Cortex of kidney (tissue), 1 donor: ENCODE measurements around the gene ZNF350.
"Not testable (repeated sequence)": the region's sequence is repeated elsewhere in the genome, so short reads cannot be mapped to it uniquely, and the experiment has no call there.

Experiments used
- DNase-seq: peaks from one replicate; lab custom pipeline; 2025; lab: John Stamatoyannopoulos, UW

The ZNF350 gene

DNA sequence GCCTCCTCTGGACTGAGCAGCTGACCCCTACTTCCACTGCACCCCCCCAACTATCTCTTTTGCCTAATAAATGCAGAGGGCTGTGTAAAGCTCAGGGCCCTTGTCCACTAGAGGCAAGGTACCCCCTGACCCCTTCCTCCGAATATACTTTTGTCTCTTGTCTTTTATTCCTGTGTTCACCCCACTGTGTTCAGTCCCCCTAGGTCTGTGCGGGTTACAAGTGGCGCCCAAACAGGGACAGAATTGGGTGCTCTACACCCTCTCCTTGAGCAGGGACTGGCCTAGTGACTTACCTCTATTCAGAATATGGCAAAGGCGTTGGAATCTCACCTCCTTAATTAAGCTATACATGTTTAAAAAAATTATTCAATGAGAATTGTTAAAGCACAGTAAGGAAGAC is 15.0 kb downstream of the ZNF350 start:
- DNase-seq = no peak

DNA sequence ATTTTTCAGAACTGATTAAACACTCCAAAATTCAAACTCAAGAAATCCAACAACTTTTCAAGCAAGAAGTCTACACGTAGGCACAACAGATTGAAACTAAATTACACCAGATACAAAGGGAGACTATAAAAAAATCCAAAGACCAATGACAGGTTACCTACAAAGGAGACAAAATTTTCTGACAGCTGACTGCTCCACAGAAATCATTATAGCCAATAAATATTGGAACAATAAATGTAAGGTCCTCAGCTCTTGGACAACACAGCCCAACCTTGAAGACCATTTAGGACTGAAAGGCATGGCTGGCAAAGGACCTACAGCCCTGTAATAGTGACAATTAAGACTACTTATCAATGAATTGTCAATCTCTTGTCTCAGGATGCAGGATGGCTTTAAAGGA is 15.9 kb downstream of the ZNF350 start:
- no peak for DNase-seq

DNA sequence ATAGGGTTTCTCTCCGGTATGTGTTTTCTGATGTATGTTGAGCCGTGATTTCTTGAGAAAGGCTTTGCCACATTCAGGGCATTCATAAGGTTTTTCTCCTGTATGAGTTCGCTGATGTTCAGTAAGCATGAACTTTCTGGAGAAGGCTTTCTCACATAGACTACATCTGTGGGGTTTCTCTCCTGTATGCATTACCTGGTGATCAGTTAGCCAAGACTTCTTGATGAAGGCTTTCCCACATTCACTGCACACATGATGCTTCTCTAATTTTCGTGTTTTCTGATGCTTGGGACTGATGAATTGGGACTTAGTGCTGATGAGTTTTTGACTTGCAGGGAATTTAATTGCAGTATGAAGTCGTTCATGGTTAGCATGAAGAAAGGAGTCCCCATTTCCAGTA is 21.1 kb downstream of the ZNF350 start:
- no peak for DNase-seq

DNA sequence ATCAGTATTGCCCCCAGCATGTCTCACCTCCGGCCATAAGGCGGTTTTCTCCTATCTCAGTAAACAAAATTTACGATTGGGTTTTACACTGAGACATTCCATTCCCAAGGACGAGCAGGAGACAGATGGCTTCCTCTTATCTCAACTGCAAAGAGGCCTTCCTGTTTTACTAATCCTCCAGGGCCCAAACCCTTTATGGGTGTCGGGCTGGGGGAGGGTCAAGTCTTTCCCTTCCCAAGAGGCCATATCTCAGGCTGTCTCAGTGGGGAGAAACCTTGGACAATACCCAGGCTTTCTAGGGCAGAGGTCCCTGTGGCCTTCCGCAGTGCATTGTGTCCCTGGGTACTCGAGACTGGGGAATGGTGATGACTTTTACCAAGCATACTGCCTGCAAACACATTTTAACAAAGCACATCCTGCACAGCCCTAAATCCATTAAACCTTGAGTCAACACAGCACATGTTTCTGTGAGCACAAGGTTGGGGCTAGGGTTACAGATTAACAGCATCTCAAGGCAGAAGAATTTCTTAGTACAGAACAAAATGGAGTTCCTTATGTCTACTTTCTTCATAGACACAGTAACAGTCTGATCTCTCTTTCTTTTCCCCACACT is 25.9 kb downstream of the ZNF350 start:
- DNase-seq = not testable (repeated sequence)

DNA sequence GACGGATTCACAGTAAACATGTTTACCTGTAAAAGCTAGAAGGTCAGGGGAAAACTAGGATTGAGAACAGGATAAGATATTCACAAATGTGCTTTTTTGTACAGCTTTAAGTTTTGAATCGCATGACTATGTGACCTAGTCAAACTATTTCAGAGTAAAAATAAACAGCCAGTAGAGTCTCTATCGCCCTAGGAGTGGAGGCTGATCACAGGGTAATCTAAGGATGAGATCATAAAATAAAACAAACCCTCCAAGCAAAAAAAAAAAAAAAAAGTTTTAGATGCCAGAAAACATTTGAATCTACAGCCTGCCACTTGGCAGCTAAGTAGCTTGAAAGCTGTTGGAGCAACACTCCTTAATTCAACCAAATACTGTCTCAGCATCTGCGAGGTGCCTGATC is 26.8 kb downstream of the ZNF350 start:
- DNase-seq = no peak

DNA sequence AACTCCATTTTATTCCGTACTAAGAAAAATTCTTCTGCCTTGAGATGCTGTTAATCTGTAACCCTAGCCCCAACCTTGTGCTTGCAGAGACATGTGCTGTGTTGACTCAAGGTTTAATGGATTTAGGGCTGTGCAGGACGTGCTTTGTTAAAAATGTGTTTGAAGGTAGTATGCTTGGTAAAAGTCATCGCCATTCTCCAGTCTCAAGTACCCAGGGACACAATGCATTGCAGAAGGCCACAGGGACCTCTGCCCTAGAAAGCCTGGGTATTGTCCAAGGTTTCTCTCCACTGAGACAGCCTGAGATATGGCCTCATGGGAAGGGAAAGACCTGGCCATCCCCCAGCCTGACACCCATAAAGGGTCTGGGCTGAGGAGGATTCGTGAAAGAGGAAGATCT is 28.8 kb downstream of the ZNF350 start:
- not testable (repeated sequence) for DNase-seq

DNA sequence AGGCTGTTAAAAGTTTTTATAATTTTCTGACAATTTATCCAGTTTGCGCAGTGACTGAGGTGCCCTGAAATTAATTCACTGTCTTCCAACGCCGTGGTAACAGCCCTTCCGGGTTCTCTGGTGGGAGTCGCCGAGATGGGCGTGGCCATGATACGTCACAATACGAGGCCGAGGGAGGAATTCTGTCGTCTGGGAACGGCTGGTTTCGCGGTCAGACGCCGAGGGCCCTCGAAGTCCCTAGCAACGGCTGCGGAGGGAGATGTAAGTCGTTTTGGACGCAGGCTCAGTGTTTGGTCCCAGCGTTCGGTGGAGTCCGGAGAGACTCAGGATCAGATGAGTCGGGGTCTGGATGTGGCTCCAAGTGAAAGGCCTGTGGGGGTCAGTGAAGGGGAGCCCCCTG is 37.7 kb downstream of the ZNF350 start:
- no peak for DNase-seq

DNA sequence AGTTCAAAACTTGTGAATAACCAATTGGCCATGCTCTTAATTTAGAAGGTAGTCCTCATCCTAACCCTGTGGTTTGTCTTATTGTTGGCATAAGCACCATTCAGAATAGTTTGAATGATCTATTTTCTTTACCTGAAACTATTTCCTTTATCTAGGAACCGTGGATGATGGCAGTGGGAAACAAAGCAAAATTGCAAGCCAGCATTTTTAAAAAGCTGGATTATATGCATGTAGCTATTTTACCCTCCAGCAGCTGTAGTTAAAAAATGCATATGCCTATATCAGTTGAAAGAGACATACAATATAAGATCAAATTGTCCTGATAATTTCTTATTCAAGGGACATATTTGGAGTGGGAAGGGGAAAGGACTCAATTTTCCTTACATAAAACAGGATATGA is 40.0 kb downstream of the ZNF350 start:
- no peak for DNase-seq

DNA sequence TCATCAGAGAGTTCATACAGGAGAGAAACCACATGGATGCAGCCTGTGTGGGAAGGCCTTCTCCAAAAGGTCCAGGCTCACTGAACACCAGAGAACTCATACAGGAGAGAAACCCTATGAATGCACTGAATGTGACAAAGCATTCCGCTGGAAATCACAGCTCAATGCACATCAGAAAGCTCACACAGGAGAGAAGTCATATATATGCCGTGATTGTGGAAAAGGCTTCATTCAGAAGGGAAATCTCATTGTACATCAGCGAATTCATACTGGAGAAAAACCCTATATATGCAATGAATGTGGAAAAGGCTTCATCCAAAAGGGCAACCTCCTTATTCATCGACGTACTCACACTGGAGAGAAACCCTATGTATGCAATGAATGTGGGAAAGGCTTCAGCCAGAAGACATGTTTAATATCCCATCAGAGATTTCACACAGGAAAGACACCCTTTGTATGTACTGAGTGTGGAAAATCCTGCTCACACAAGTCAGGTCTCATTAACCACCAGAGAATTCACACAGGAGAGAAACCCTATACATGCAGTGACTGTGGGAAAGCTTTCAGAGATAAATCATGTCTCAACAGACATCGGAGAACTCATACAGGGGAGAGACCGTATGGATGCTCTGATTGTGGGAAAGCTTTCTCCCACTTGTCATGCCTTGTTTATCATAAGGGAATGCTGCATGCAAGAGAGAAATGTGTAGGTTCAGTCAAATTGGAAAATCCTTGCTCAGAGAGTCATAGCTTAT is 41.7 kb downstream of the ZNF350 start:
- no peak for DNase-seq

DNA sequence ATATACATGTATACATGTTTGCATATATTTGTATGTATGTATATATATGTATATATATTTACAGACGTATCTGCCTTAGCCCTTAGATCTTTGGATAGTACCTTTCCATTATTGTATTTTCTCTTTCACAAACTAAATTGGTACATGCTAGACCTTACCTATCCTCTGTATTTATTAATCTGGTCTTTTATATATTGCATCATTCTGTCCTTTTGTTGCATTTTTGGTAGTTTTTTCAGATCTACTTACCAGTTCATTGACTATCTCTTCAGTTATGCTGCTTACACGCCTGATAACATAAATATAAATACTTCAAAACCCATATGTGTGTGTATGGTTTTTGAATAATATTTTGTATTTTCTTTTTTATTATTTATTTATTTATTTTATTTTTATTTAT is 47.7 kb downstream of the ZNF350 start:
- no peak for DNase-seq

DNA sequence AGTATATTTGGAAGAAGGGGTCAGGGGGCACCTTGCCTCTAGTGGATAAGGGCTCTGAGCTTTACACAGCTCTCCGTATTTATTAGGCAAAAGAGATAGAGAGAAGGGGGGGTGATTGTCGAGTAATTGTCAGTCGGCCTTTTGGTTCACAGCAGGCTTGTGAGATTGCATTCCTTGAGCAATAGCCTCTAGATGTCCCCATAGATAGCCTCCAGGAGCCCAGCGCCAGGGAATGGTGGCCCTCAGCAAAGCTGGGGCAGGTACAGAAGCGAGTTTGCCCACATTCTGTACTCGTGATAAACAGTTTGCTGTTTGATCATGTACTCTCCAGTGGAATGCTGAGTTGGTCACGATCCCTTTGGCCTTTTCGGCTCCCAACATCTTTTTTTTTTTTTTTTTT is 54.7 kb downstream of the ZNF350 start:
- DNase-seq = no peak

DNA sequence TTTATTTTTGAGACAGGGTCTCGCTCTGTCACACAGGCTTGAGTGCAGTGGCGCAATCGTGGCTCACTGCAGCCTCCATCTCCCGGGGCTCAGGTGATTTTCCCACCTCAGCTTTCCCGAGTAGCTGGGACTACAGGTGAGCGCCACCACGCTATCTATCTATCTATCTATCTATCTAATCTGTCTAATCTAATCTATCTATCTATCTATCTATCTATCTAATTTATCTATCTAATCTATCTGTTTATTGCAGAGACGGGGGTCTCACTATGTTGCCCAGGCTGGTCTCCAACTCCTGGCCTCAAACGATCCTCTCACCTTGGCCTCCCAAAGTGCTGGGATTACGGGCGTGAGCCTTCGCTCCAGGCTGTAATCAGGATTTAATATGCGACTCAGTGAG is 58.8 kb downstream of the ZNF350 start:
- no peak for DNase-seq

DNA sequence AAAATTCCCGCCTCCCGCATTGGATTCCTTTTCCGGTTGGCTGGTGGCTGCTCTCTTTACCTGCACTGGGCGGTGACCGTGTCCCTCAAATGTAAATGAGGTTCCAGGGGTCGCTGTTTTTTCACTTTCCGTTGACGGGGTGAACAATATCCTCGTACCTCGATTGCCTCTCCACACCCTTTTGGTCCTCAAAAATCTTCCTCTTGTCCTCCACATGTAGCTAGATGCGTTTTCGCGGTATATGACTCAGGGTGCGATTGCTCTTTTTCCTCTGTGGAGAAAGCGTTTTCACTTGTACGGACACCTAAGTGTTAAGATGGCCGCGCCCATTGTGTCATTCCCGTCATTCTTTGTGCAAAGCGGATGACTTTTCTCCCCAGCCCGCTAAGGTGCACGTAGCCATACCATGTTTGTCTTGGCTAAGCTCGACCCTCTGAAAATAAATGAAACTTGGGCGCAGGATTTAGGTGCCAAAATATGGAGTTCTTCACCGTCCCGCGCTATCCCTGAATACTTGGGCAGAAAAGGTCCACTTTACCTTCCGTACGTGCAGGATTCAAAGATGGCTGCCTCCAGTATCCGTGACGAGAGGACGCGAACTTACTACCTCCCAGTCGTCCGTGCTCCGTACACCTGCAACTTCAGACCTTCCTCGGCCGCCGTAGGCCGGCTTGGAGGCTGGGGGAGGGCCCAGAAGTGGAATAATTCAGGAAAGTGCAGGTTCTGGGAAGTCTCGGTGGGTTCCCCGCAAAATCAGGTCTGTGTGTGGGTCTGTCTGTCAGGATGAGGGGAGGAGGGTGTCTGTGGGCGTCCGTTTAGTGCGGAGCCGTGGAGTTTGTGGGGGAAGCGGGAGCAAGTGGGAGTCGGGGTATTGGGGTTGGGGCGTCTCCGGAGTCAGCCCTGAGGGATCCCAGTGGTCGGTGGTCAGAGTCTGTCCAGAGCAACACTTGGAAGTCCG is 59.6 kb downstream of the ZNF350 start, which contains the start of gene ZNF613:
ZNF613 (plus strand) TSS at position 689 of the 958 bp plus-strand sequence. CDS start 8,749 bp downstream, outside the sequence.
- DNase-seq = peak; percentile 43

DNA sequence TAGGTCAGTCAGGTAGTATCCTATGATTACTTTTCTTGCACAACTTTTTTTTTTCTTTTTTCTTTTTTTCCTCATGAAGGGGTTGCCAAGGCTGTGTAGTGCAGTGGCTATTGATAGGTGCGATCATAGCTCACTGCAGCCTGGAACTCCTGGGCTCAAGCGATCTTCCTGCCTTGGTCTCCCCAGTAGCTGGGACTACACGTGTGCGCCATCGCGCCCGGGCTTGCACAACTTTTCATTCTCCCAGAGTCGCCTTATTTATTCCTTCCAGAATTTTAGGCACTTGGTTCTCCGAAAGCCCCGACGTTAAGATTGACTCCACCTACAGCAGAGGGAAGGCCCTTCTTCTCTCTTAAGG is 60.2 kb downstream of the ZNF350 start:
- DNase-seq = no peak

DNA sequence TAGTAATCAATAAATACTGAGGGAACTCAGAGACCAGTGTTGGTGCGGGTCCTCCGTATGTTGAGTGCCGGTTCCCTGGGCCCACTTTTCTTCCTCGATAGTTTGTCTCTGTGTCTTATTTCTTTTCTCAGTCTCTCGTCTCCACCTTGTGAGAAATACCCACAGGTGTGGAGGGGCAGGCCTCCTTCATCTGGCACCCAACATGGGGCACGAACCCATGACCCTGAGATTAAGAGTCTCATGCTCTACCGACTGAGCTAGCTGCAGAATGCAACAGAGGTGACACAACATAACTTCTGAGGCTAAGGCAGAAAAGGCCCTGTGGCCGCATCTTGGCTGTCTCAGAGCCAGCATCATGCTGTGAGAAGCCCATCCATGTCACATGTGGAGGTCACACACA is 64.7 kb downstream of the ZNF350 start:
- DNase-seq = no peak

DNA sequence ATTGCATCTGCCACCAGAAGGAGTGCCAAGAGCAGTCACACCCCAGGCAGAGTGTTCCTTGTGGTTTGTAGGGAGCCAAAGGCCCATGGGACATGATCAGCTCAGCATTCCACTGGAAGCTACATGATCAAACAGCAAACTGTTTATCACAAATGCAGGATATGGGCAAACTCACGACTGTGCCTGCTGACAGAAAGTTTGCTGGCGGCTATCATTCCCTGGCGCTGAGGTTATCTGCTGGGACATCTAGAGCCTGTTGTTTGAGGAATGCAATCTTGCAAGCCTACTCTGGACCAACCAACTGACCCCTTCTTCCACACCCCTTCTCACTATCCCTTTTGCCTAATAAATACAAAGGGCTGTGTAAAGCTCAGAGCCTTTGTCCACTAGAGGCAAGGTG is 67.0 kb downstream of the ZNF350 start:
- no peak for DNase-seq

DNA sequence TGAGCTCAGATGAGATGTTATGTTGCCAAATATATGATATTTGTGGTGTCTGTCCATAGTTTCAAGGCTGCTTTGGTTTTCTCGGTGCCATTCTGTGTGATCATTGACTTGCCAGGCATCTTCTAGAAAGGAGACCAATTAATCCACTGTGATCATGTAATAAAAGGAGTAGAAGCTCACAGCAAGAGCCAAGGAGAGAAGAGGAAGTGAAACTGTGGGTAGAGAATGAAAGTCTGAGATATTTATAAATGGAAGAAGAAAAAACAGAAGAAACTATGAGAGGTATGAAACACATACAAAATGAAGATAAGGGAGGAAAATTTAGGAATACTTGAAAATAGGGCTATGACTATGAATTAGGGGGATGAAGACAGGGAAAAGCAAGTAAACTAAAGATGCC is 70.5 kb downstream of the ZNF350 start:
- DNase-seq = no peak

DNA sequence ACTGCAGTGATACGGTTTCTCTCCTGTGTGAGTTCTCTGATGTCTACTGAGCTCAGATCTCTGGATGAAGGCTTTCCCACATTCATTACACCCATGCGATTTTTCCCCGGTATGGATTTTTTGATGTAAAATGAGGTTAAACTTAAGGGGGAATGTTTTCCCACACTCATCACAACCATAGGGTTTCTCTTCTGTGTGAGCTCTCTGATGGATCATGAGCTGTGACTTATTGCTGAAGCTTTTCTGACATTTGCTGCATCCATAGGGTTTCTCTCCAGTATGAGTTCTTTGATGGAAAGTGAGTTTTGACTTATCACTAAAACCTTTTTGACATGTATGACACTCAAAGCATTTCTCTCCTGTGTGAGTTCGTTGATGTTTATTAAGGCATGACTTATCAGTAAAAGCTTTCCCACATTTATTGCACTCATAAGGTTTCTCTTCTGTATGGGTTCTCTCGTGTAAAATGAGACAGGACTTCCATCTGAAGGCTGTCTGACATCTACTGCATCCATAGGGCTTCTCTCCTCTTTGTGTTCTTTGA is 71.2 kb downstream of the ZNF350 start:
- DNase-seq = no peak
